ENCODE results near the gene PKHD1. TPM values are rescaled to one million over a fixed set of nuclear protein-coding genes. Genes with fewer than 3 reads are reported as not detected.

The PKHD1 gene
- total RNA-seq, 1 experiment from 2014 or later: 0.09 TPM

DNA sequence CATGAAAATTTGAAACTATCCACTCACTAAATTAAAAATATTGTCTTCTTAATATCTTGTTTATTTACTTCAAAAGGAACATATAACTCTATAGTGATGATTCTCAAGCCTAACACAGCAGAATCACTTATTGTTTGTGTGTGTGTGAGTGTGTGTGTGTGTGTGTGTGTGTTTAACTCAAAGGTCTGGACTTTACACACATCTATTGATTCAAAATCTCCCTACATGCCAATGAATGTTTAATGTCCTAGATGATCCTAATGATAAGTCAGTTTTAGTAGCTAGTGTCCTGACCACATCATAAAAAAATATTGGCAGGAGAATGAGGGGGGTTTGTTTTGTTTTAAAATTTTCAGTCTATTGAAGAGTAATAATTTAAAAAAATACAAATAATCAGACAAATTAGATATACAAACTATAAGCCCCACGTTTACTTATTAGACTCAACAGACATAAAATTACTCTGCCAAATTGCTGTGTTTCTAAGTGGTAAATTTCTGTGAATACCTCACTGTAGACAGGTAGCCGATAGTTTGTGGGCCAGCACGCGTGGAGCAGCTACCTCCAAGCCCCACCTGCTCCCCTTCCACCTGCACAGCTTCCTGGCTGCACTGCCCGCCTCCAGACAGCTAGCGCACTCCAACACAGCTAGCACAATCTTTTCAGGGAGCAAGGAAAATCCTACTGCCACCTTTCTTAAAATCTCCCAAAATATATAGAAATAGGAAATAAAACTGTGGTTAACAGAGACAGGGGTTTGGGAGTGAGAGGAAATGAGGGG lies 349.6 kb downstream of the PKHD1 start:
- DNase-seq: no peak
- Histone ChIP-seq H3K27ac (ENCODE audit: insufficient read length, low read depth, low read length) (no peak overlapping the region), H4K20me1 (ENCODE audit: control insufficient read depth, insufficient read depth, insufficient read length) (no peaks in the 10 kb centered on the region), H3K79me2 (ENCODE audit: insufficient read depth, low read length) (no peaks in the 10 kb centered on the region), H3K4me2 (ENCODE audit: insufficient read depth, insufficient read length, low read length) (no peak overlapping the region), H2BK12ac (ENCODE audit: insufficient read length, low read depth, low read length) (no peak overlapping the region), H3K27me3 (ENCODE audit: insufficient read depth, low read length) (no peaks in the 10 kb centered on the region), H3K18ac (ENCODE audit: insufficient read length, low read depth, low read length) (no peak overlapping the region), H4K5ac (ENCODE audit: insufficient read length, low read depth, low read length) (no peak overlapping the region), H3K79me1 (ENCODE audit: insufficient read depth, low read depth, low read length, poor library complexity, severe bottlenecking) (no peaks in the 10 kb centered on the region), H2BK5ac (ENCODE audit: insufficient read length, low read length) (no peak overlapping the region), H3K4ac (ENCODE audit: low read depth, low read length) (no peak overlapping the region), H2BK15ac (ENCODE audit: low read depth, low read length) (no peak overlapping the region), H3K14ac (ENCODE audit: insufficient read depth, low read length) (no peak overlapping the region), H4K91ac (ENCODE audit: insufficient read length, low read depth, low read length) (no peak overlapping the region), H2AFZ (ENCODE audit: low read length) (no peak overlapping the region), H3T11ph (ENCODE audit: low read length) (no peak overlapping the region), H4K8ac (replicated peaks; ENCODE audit: insufficient read length, low read depth, low read length) (no peak overlapping the region), H2AK5ac (ENCODE audit: insufficient read length, low read length) (no peak overlapping the region), H3K4me1 (ENCODE audit: insufficient read depth, low read length) (no peaks in the 10 kb centered on the region), H3K23me2 (ENCODE audit: insufficient read length, low read depth, low read length, poor library complexity, severe bottlenecking) (no peaks in the 10 kb centered on the region), H3K56ac (ENCODE audit: insufficient read length, low read depth, low read length) (no peak overlapping the region), H3K9ac (ENCODE audit: extremely low read depth, insufficient read length, low read length) (no peak overlapping the region), H2BK120ac (ENCODE audit: low read depth, low read length, poor library complexity, severe bottlenecking) (no peak overlapping the region), H2BK20ac (ENCODE audit: low read depth, low read length, poor library complexity, severe bottlenecking) (no peak overlapping the region), H3K9me3 (ENCODE audit: control insufficient read depth, low read depth, low read length) (no peaks in the 10 kb centered on the region), H3K23ac (ENCODE audit: insufficient read length, low read depth, low read length) (no peak overlapping the region)
- TF ChIP-seq, protein P1, sequence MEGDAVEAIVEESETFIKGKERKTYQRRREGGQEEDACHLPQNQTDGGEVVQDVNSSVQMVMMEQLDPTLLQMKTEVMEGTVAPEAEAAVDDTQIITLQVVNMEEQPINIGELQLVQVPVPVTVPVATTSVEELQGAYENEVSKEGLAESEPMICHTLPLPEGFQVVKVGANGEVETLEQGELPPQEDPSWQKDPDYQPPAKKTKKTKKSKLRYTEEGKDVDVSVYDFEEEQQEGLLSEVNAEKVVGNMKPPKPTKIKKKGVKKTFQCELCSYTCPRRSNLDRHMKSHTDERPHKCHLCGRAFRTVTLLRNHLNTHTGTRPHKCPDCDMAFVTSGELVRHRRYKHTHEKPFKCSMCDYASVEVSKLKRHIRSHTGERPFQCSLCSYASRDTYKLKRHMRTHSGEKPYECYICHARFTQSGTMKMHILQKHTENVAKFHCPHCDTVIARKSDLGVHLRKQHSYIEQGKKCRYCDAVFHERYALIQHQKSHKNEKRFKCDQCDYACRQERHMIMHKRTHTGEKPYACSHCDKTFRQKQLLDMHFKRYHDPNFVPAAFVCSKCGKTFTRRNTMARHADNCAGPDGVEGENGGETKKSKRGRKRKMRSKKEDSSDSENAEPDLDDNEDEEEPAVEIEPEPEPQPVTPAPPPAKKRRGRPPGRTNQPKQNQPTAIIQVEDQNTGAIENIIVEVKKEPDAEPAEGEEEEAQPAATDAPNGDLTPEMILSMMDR (conservative IDR thresholded peaks at IDR 0.05): no peak
- WGBS (ENCODE audit: extremely low coverage, insufficient read length, low lambda C conversion rate): no CpG with 5 or more reads among the region's 6 CpGs
- H3K36me3 Mint-ChIP-seq (ENCODE audit: insufficient read depth in 1 of 3, low read depth in 3 of 3): no peaks in the 10 kb centered on the region
- H3K27me3 Mint-ChIP-seq (ENCODE audit: low read depth): no peaks in the 10 kb centered on the region
- 0 out of 4 replicates have a peak, but pooled peaks cover 0 to 2% of the 10 kb centered on the region in 2 experiments for H3K4me1 Mint-ChIP-seq
- no peaks in the 10 kb centered on the region for H3K9me3 Mint-ChIP-seq
- no peak overlapping the region for H3K4me3 Mint-ChIP-seq
- H3K27ac Mint-ChIP-seq: no peak overlapping the region
